Limb (tissue), 2 donors: ENCODE results near the gene ZNF665.
A peak's percentile ranks its signal among the peaks of the same experiment; 100 is the strongest.
"Not testable (repeated sequence)": the region's sequence is repeated elsewhere in the genome, so short reads cannot be mapped to it uniquely, and the experiment has no call there.

Experiments
- DNase-seq, 2 donors: peaks; one replicate each; pipeline ENCODE4 v3.0.0-alpha.2; 2016; ENCODE audit errors: extremely low spot score in 2 of 2

ZNF665 gene

DNA sequence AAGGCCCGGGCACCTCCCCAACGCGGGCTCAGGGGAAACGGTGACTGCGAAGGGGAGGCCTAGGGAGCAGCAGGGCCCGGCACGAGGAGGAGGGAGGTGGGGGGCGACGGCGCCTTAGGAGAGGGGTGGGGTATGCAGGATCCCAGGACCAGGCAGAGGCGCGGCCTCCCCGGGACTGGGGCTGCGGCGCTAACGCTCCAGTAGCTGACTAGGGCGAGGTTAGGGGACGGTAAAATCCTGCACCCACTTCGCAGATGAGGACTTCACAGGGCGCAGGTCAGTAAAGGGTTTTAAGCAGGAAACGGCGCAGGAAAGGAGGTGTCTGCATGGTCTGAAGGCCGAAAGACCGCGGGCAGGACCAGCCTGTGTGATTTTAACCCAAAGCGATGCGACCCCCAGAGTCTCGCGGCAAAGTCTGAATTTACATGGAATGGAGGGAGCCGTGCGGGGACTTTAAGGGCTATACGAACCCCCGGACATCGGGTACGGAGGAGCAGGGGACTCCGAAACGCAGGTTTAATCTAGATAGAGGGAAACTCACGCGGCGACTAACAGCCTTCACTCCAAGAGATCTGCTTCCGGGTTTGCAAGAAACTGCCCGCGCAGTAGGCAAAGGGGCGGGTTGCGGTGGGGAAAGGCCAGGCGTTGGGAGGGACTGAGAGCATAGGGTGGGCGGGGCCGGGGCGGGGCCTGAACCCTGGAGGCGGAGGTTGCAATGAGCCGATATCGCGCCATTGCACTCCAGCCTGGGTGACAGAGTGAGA lies at the start of gene ZNF665:
Gene ZNF665, minus strand, starts transcription at position 588 of the 764 bp plus-strand sequence. CDS start 10,460 bp downstream, outside the sequence.
- DNase-seq: peak; percentile 88 to 89

DNA sequence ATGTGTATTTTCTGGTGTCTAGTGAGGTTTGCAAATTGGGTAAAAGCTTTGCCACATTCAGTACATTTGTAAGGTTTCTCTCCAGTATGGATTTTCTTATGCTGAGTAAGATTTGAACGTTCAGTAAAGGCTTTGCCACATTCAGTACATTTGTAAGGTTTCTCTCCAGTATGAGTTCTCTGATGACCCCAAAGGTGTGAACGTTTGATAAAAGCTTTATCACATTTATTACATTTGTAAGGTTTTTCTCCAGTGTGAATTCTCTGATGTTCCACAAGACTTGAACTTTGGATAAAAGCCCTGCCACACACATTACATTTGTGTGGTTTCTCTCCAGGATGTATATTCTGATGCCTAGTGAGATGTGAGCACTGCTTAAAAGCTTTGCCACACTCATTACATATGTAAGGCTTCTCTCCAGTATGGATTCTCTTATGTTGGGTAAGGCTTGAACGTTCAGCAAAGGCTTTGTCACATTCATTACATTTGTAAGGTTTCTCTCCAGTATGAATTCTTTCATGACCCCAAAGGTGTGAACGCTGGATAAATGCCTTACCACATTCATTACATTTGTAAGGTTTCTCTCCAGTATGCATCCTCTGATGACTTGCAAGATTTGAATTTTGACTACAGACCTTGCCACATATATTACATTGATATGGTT lies 44.1 kb upstream of the ZNF665 start:
- no peak for DNase-seq

DNA sequence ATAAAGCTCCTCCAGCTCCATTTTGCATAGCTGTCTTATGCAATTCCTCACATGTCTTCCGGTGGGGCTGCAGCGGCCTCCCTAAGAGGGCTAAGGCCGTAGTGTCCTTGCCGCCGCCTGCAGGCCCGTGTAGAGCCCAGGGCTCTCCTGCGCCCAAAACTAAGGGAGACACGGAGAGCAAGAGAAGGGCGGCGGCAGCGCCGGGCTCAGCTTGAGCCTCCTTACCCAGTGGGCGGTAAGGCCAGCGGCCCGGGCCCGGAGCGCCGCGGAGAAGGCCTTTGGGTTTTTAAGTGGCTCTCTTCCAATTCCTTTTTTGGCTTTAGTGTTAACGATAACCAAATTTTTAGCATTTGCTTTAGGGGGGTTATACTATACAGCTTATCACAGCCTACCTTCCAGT lies 31.4 kb upstream of the ZNF665 start:
- no peak for DNase-seq

DNA sequence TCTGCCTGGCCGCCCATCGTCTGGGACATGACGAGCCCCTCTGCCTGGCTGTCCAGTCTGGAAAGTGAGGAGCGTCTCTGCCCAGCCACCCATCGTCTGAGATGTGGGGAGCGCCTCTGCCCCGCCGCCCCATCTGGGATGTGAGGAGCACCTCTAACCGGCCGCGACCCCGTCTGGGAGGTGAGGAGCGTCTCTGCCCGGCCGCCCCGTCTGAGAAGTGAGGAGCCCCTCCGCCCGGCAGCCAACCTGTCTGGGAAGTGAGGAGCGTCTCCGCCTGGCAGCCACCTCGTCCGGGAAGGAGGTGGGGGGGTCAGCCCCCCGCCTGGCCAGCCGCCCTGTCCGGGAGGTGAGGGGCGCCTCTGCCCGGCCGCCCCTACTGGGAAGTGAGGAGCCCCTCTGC lies 29.6 kb upstream of the ZNF665 start:
- not testable (repeated sequence) for DNase-seq

DNA sequence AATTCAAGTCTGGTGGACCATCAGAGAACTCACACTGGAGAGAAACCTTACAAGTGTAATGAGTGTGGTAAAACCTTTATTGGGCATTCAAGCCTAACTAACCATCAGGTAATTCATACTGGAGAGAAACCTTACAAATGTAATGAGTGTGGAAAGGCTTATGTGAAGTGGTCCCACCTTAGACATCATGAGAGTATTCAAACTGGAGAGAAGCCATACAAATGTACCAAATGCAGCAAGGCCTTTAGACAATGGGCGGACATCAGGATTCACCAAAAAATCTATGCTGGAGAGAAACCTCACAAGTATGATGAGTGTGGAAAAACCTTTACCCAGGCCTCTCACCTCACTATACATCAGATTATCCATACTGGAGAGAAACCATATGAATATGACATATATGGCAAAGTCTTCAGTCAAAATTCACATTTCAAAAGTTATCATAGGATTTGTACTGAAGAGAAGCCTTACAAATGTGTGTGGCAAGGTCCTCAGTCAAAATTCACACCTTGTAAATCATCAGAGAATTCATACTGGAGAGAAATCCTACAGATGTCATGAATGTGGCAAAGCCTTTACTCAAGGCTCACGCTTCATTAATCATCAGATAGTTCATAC lies 19.7 kb upstream of the ZNF665 start:
- DNase-seq: no peak

DNA sequence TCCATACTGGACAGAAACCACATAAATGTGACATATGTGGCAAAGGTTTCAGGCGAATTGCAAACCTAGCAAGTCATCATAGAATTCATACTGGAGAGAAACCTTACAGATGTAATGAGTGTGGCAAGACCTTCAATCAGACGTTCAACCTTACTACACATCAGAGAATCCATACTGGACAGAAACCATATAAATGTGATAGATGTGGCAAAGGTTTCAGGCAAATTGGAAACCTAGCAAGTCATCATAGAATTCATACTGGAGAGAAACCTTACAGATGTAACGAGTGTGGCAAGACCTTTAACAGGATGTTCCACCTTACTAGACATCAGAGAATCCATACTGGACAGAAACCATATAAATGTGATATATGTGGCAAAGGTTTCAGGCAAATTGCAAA lies 18.4 kb upstream of the ZNF665 start:
- DNase-seq: not testable (repeated sequence)

DNA sequence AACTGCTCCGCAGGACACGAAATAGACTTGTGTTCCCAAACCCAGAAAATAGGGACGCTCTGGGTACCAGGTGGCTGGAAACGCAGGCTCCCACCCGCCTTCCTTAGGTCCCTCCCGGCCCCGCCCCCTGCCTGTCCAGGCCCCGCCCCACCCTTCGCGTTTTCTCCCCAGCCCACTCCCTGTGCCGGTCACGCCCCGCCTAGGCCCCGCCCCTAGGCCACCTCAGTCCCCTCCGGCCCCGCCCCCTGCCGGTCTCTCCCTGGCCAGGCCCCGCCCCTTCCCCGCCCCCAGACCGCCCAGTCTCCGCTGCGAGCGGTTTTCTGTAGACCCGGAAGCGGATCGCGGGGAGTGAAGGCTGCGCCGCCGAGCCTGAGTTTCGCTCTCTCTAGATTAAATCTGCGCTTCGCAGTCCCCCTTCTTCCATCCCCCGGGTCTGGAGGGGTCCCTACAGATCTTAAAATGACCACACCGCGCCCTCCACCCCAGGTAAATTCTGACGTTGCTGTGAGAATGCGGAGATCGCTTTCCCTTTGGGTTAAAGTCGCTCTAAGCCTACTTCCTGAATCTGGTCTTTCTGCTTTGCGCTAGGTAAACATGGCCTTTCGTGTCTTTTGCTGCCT lies 3.7 kb upstream of the ZNF665 start:
- DNase-seq: peak; percentile 96 to 100

DNA sequence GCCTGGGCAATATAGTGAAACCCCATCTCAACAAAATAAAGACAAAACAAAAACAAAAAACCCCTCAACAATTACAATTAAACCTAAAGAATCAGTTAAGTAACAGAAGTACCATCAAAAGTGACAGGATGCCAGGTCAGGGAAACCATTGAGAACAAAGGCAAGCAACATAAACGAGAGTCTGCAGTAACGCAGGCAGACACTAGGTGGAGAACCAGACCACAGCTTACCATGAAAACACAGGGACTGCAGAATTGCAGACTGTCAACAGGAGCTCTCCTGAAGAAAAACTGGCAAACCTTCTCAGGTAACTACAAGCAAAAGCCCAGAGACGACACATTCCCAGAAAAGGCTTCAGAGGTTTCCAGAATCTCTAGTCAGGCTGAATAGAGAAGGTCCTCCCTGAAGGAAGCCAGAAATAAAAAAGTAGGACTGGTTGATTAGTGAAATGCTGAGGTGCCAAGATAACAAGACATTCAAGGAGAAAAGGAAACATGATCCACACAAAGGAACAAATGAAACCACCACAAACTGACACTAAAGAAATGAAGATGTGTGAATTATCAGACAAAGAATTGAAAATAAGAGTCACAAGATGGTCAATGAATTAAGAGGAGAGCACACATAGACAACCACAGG lies 2.2 kb upstream of the ZNF665 start:
- DNase-seq: peak; percentile 84 to 85

DNA sequence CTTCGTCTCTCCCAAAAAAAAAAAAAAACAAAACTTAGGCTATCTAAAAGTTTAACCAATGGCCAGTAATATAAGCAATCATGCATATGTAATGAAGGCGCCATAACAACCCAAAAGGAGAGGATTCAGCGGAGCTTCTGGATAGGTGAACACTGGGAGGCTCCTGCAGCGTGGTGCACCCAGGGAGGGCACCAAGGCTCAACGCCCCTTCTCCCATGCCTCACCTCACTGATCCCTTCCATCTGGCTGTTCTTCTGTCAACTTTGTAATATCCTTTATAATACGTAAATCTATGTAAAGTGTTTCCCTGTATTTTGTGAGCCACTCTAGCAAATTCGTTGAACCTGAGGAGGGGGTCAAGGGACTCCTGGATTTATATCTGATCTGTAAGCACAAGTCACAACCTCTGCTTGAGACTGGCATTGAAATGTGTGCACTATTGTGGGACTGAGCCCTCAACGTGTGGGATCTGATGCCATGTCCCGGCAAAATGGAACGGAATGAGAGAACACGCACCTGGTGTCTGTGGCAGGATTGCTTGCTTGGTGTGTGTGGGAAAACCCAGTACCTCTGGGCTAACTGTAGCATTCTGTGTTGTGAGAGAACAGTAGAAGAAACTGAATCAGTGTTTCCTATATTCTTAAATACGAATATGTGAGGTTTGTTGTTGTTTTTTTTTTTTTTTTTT lies 521 bp upstream of the ZNF665 start:
- no peak for DNase-seq

DNA sequence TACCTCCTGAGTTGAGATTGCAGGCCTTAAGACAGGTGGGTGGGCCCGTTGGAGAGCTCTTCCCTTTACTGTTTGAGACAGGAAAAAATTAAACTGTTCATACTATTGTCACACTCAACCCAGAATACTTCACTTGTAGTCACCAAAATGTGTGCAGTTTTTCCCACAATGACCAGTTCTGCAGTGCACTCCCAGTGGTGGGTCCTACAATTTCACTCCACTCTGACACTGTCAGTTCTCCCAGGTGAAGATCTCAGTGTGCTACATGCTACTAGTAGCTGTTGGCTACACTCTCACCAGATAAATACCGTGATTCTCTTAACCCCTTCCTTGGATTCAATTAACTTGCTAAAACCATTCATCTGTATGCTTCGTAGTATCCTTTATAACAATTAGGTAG lies 2.9 kb downstream of the ZNF665 start:
- no peak for DNase-seq

DNA sequence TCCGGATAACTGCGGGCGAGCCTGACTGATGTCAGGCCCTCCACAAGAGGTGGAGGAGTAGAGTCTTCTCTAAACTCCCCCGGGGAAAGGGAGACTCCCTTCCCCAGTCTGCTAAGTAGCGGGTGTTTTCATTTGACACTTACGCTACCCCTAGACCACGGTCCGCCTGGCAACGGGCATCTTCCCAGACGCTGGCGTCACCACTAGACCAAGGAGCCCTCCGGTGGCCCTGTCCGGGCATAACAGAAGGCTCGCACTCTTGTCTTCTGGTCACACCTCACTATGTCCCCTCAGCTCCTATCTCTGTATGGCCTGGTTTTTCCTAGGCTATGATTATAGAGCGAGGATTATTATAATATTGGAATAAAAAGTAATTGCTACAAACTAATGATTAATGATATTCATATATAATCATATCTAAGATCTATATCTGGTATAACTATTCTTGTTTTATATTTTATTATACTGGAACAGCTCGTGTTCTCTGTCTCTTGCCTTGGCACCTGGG lies 3.4 kb downstream of the ZNF665 start:
- DNase-seq: not testable (repeated sequence)

DNA sequence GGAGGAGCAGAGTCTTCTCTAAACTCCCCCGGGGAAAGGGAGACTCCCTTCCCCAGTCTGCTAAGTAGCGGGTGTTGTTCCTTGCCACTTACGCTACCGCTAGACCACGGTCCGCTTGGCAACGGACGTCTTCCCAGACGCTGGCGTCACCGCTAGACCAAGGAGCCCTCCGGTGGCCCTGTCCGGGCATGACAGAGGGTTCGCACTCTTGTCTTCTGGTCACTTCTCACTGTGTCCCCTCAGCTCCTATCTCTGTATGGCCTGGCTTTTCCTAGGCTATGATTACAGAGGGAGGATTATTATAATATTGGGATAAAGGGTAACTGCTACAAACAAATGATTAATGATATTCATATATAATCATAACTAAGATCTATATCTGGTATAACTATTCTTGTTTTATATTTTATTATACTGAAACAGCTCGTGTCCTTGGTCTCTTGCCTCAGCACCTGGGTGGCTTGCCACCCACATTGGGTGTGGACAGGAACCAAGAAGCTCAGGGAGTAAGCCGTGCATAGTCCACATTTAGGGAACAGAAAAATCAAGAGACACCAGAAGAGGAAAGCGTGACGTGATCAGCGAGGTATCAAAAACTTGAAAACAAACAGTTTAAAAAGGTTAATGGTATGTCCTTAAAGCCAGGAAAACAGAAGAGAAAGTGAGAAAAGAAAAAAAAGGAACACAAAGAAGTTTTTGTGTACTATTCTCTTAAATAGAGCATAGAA lies 7.8 kb downstream of the ZNF665 start:
- not testable (repeated sequence) for DNase-seq

DNA sequence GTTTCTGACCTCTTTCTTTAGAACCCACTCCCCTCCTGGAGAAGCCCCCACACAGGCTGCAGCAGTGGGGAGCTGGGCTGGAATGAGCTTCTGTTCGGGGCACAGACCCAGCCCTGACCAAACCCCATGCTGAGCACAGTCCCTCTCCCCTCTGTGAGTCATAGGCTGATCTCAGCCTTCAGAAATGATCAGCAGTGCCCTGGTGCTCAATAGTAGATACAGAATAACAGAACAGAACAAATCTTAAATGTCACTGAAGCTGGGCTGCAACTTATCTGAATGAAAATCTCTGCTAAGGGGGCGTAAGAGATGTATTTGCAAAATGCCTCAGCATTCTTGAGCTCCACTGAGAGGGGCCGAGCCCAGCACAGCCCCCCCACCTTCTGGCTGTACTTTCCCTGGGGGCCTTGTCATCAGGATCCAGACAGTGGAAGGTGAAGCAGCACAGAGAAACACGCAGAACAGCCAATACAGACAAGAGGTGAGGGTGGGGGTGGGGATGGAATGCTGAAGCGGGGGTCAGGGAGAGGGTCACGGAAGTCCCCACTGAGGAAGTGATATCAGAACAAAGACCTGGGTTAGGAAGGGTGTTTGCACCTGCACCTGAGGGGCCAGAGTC lies 9.9 kb downstream of the ZNF665 start:
- no peak for DNase-seq

DNA sequence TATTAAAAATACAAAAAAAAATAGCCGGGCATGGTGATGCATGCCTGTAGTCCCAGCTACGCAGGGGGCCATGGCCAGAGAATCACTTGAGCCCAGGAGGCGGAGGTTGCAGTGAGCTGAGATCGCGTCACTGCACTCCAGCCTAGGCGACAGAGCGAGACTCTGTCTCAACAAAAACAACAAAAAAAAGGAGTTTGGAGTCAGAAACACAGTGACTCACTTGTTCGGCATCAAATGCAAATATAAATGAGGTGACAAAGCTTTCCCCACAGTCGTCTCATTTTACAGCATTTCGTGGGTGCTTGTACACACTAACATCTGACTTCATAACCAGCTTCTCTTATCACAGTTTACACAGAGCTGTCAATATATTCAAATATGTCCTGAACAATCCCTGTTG lies 11.0 kb downstream of the ZNF665 start:
- DNase-seq: no peak

DNA sequence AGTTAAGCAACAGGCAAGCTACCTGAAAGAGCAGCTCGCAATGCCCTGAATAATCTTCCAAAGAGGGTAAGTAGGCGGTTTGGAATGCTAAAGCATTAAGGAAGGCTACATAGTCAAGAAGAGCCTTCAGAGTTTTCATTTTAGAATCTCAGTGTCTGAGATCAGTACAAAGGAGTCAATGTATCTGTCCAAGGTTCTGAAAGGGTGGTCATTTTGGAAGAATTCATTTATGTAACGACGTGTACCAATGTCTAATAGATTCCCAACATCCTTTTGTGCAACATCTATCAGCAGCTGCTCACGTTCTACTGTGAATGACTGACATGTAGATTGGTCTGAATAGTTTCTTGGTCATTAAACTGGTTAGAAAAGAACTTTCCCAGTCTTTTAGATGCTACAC lies 15.2 kb downstream of the ZNF665 start:
- DNase-seq: no peak

DNA sequence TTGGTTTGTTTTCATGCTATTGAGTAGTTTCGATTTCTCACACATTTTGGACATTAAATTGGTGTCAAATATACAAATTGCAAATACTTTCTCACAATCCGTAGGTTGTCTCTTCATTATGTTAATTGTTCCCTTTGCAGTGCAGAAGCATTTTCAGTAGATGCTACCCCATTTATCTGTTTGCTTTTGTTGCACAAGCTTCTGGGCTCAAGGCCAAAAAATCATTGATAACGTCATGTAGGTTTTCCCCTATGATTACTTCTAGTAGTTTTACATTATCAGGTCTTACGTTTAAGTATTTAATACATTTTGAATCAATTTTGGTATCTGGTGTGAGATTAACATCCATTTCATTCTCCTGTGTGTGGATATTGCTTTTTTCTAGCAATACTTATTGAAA lies 20.3 kb downstream of the ZNF665 start:
- no peak for DNase-seq

DNA sequence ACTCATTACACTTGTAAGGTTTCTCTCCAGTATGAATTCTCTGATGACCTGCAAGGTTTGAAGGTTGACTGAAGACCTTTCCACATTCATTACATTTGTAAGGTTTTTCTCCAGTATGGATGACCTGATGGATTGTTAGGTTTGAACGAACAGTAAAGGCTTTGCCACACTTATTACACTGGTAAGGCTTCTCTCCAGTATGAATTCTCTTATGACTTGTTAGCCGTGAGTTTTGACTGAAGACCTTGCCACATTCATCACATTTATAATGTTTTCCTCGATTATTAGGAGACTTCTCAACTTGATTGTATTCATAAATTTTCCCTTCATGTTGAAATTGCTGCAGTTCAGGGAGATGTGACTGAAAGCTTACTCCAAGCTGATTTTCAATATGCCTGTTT lies 27.5 kb downstream of the ZNF665 start:
- no peak for DNase-seq

DNA sequence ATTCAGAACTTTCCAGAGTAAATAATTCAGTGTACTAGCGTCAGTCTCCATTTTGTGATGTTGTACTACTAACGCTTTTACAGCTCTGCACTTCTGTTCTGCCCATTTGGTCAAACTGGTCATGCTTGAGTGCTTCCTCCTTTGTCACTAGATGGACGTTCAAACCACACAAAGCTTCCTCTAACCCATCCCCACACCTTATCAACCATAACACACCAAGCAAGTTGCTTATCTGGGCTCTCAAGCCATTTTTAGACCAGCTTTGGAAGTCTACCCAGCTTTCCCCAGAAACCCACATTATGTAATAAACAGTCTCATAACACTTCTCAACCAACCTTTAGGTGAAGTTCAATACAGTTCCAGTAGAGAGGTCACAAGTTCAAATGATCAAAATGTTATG lies 32.0 kb downstream of the ZNF665 start:
- DNase-seq: no peak

DNA sequence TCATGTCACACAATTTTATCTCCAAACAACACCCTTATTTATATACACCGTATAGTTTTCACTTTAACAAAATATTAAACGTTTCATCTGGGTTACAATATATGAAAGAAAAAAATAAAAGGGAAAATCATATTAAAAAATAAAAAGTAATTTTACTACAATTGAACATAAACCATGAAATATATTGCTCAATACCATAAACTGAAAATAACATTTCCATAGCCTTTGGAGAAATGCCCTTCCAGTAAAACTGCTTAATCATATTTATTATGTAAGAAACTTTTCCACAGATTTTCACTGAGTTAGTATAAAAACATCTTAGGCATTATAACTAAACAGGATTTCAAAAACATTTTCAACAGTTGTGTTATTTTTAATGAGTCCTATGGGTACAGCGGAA lies 32.8 kb downstream of the ZNF665 start:
- DNase-seq: no peak
